HG03469 (cell line): ENCODE data around the gene OR10R2.

Source experiments
- ATAC-seq: cut with Tn5 transposase; IDR thresholded peaks from one replicate; pipeline ENCODE4 v1.9.1; 2021; ENCODE audit warnings: mild to moderate bottlenecking, moderate library complexity, moderate number of reproducible peaks; ENCODE audit not compliant: unreplicated experiment

OR10R2 gene

GRCh38 chr1:158527190-158527815 lies 55.3 kb downstream of the OR10R2 start:
- ATAC-seq, result no peak
